Astrocyte of the hippocampus (primary cell): Measurements from ENCODE around the gene NHP2.
"Not testable (repeated sequence)": the region's sequence is repeated elsewhere in the genome, so short reads cannot be mapped to it uniquely, and the experiment has no call there.

ENCODE experiments used
- DNase-seq: peaks from one replicate; pipeline ENCODE4 v3.0.0; 2011; ENCODE audit warnings: low read depth, low spot score

The NHP2 gene

DNA sequence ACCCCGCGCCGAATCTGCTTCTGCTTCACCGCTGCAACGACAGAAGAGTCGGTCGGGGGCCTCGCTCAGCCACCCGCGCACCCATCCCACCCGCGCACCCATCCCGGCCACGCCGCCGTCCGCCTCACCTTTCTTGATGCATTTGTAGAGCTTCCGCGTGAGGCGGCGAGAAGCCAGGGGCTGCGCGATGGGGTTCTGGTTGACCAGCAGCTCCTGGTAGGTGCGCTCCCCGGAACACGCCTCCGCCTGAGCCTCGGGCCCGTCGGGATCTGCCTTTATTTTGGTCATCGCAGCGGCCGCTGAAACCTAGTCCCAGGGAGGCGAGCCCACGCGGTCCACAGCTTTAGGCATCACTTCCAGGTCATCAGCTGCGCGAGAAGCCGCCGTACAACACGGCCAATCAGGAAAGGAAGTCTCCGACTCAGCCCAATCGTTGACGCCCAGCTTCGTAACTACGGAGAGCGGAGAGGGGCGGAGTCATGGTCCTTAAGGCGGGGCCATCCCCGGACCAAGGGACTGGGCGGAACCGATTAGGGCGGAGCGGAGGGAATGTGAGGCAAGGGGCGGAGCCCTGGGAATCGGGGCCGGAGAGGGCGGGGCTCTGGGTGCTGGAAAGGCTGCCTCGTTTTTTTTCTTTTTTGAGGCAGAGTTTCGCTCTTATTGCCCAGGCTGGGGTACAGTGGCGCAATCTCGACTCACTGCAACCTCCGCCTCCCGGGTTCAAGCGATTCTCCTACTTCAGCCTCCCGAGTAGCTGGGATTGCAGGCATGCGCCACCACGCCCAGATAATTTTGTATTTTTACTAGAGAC is at the start of gene NHP2:
NHP2 (minus strand) TSS at position 356 of the 811 bp plus-strand sequence; CDS start at position 288, 68 bp downstream.
- peak; percentile 100 for DNase-seq

DNA sequence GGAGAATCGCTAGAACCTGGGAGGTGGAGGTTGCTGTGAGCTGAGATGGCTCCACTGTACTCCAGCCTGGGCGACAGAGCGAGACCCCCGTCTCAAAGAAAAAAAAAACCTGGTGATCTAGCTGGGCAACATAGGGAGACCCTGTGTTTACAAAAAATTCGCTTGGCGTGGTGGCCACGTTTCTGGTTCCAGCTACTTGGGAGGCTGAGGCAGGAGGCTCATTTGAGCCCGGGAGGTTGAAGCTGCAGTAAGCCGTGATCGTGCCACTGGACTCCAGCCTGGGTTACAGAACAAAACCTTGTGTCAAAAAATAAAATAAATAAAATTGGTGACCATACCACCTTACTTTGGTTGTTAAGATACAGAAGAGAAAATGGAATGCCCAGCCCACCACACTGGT is 48.9 kb upstream of the NHP2 start:
- DNase-seq, result no peak

DNA sequence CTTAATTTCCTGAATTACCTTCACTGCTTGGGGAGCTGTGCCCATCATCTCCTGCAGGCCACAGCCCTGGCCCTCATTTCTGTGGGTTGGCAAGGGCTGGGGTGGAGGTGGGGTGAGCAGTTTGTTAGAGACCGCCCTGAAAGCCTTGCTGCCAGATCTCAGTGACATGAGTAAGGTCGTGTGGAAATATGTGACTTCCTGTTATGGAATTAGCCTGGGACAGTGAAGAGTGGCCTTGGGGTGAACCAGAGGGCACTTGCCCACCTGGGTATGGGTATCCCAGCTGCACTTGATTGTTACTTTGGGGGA is 48.2 kb upstream of the NHP2 start:
- no peak for DNase-seq

DNA sequence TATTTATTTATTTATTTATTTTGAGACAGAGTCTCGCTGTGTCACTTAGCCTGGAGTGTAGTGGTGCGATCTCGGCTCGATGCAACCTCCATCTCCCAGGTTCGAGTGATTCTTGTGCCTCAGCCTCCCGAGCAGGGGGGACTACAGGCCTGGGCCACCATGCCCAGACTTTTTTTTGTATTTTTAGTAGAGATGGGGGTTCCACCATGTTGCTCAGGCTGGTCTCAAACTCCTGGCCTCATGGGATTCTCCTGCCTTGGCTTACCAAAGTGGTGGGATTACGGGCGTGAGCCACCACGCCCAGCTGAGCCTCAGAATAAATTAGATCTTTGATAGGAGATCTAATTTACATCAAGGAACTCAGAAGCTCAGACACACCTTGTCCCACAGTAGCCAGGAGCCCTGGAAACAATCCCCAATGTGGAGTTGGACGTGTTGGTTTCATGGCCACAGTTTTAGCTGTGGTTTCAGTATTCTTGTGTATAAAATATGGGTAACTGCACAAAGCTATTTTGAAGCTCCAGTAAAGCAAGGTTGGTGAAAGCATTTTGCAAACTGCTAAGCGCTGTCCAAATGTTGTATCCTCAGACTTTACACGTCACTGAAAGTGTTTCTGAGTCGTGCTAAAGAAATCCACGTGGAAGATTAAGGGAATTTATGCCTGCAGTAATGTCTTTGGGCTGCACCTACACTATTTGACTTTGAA is 47.7 kb upstream of the NHP2 start:
- peak; percentile 50 for DNase-seq

DNA sequence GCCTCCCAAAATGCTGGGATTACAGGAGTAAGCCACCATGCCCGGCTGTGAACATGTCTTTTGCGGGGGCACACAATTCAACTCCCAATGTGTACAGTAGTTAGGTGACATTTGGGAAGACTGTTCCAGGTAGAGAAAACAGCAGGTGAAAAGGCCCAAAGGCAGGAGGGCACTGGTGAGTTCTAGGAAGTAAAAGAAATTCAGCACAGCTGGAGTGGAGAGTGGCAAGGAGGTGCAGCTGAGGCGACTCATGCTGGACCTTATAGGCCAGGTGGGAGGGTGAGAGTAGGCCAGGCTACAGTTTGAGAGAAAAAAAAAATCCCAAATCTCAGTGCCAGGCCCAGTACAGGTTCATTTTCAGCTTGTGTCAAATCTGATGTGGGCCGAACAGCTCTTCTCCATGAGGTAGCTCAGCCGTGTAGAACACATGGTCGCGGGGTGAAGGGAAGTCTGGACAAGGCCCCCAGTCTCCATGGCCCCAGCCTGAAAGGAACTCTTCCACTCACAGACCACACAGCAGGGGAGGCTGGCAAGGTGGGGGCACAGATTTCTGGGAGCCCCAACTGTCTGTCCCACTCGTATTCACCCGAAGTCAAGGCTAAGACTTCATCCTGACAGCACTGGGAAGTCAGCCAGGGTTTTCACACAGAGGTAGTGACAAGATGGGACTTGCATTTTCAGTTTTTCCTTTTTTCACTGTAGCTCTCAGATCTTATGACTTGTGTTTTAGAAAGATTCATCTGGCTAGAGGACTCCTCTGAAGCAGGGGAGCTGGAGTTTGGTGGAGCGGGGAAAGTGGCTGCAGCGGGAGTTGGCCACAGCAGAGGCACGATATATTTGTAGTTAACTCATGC is 46.1 kb upstream of the NHP2 start:
- DNase-seq, result no peak

DNA sequence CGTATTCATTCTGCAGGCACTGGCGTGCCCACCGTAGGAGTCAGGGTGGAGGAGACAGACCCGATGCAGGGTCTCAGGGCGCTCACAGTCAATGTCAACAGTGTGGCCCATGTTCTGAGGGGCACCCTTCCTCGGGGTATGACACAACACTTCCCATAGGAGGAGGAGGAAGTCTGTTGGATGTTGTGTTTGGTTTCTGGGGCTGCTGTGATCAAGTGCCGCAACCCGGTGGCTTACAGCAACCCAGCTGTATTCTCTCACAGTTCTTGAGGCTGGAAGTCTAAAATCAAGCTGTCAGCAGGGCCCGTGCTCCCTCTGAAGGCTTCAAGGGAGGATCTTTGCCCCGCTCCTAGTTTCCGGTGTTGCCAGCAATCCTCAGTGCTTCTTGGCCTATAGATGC is 45.0 kb upstream of the NHP2 start:
- no peak for DNase-seq

DNA sequence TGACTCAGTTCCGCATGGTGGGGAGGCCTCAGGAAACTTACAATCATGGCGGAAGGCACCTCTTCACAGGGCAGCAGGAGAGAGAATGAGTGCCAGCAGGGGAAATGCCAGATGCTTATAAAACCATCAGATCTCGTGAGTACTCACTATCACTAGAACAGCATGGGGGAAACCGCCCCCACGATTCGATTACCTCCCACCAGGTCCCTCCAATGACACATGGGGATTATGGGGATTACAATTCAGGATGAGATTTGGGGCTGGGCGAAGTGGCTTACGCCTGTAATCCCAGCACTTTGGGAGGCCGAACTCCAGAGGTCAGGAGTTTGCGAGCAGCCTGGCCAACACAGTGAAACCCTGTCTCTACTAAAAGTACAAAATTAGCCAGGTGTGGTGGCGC is 44.5 kb upstream of the NHP2 start:
- DNase-seq, result not testable (repeated sequence)

DNA sequence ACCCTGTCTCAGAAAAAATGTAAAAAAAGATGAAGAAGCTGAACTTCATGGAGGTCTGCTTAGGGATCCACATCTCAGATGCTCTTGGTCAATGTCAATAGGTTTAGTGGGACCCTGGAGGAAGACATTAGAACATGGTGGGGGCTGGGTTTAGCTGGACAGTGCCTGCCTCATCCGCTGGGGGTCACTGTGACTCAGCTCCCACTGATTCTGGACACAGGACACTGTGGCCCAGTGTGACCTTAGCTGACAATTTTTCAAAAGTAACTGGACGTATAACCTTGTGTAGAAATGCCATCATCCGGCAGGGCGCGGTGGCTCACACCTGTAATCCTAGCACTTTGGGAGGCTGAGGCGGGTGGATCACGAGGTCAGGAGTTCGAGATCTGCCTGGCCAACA is 43.3 kb upstream of the NHP2 start:
- DNase-seq, result no peak

DNA sequence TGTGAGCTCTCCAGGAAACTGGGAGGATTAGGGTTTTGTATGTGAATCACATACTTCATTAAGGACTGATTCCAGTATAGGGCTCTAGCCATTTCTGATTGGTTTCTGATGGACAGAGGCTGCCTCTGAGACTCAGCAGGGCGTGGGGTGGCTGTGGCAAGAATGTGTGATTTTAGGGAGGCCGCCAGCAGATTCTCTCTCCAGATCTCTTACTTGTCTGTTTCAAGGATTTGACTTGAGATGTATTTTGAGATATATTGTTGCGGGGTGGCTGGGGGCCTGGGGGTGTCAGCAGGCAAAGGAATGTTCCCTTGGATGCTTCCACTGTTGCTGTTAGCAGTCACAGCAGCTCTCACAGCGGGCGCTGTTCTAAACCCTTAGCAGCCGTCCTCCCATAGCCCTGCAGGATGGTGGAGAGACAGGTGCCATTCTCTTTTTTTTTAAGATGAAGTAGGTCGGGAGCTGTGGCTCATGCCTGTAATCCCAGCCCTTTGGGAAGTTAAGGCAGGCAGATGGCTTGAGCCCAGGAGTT is 42.7 kb upstream of the NHP2 start:
- no peak for DNase-seq

DNA sequence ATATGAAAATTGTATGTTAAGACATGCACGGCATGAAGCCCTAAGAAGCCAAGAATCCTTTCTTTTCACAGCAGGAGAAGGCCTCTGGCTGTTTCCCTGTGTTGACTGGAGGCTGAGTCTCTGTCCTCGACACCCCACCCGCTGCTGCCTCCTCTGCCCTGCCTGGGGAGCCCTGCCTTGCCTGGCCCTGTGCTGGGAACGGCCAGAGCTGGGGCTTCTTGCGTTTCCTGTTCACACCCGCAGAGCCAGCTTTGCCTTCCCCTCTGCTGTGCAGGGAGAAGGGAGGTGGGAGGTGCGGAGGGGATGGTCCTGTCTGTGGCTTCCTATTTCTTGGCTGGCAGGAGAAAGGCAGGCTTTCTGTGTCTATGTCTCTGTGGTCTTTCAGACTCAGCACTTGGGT is 40.3 kb upstream of the NHP2 start:
- DNase-seq, result no peak

DNA sequence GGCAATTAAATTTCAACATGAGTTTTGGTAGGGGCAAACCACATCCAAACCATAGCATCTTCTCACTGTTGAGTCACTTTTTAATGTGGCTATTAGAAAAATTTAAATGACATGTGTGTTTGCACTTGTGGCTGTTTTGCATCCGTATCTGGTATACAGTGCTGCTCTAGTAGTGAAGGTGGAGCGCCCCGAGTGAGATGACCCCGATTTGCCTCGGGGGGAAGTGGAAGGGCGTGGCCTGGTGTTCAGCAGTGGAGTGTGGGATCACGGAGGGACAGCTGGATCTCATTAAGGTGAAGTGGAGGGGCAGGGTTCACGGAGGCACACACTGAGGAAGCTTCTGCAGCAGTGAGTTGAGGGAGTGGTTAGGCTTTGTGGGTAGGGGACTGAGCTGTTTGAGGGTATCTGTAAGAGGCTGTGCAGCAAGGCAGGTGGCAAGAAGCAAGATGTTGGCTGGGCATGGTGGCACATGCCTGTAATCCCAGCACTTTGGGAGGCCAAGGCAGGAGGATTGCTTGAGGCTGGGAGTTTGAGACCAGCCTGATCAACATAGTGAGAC is 39.6 kb upstream of the NHP2 start:
- DNase-seq, result no peak

DNA sequence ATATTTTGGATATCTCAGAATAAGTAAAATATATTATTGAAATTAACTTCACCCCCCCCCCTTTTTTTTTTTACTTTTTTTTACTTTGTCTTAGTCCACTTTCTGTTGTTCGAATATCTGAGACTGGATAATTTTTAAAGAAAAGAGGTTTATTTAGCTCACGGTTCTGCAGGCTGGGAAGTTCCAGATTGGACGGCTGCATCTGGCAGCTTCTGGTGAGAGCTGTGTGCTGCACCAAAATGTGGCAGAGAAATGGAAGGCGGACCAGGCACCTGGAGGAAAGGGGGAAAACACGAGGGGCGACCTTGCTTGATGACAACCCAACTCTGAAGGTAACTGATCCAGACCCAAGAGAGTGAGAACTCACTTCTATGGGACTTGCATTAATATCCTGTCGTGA is 39.1 kb upstream of the NHP2 start:
- no peak for DNase-seq

DNA sequence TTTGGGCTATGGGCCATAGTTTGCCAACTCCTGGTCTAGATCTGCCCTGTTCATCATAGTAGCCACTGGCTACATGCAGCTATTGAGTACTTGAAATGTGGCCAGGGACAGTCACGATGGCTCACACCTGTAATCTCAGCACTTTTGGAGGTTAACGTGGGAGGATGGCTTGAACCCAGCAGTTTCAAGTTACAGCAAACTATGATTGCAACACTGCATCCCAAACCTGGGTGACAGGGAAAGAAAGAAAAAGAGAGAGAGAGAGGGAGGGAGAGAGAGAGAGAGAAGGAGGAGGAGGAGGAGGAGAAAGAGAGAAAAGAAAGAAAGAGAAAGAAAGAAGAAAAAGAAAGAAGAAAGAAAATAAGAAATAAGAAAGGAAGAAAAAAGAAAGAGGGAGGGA is 38.6 kb upstream of the NHP2 start:
- no peak for DNase-seq

DNA sequence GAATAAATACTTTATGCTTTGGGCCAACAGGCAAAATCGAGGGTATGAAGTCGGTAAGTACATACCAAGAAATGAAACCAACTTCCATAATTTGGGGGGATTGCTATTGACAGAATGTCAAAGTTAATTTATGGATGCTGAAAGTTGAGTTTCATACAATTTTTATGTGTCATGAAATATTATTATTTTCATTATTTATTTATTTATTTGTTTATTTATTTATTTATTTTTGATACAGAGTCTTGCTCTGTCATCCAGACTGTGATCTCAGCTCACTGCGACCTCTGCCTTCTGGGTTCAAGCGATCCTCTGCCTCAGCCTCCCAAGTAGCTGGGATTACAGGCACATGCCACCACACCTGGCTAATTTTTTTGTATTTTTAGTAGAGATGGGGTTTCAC is 38.0 kb upstream of the NHP2 start:
- no peak for DNase-seq

DNA sequence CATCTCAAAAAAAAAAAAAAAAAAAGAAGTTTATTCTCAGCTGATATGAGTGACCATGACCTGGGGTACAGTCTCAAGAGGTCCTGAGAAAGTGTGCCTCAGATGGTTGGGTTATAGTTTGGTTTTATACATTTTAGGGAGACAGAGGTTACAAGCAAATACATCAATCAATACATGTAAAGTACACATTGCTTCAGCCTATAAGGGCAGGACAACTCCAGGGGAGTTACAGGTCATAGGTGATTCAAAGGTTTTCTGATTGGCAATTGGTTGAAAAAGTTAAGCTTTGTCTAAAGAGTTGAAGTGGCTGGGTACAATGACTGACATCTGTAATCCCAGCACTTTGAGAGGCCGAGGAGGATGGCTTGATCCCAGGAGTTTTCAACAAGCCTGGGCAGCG is 35.7 kb upstream of the NHP2 start:
- no peak for DNase-seq

DNA sequence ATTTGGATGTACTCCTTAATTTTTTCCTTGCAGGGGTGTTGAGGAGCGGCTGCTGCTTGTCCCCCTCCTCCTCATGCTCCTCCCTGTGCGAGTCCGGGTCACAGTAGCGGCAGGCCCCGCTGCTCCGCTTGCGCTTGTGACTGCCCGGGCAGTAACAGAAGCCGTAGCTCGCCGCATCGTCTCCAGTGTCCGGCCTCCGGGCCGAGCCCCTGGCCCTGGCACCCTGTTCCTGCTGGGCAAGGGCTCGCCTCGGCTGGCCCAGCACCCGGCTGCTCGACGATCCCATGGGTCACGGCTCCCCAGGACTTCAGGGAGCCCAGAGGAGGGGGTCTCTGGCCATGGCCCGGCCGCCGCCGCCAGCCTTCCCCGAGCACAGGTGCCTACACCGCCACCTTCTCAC is 33.3 kb upstream of the NHP2 start, which contains the start of gene GMCL2:
GMCL2 (minus strand) TSS at position 358 of the 400 bp plus-strand sequence; CDS start at position 286, 72 bp downstream.
- no peak for DNase-seq

DNA sequence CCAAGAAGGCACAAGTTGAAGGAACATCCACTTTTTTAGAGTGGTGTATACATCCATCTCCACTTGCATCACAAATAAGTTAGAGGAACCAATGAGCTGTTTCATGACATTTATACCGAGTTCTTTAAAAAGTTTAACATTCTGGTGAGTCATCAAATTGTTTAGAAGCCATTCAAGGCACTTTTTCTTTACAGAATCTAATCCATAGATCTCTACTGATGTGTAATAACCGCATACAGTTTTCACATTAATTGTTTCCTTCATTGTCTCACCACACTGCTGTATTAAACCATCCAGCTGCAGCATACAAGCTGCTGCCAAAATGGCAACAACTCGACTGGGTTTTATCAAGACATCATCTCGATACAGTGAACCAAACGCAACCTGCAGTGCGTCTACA is 32.7 kb upstream of the NHP2 start:
- DNase-seq, result no peak

DNA sequence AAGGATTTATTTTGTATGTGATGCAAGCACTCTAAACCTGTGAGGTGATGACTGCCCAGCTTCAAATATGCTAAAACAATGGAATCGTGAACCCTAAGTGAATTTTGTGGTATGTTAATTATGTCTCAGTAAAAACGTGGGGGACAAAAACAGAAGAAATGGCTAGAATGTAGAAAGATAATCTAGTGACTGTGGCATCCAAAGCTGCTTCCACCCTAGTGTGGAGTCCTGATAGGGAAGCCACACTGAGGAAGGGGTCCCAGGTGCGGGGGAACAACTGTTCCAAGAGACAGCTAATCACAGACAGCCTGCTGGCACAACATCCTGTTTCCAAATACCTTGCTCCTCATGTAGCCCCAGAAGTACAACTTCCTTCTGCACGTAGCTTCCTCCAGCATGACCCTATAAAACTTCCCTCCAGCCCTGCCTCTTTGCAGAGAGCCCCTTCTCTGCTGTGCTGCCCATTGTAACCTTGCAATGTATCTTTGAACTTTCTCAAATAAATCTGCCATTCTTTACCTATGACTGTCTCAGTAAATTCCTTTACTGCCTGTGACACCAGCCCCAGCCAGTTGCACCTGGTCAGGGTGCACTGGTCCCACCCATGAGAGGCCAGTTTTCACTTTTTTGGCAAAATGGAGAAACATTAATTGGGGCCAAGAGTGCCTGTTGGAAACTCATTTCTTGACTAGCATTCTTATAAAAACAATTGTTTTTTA is 28.6 kb upstream of the NHP2 start:
- no peak for DNase-seq

DNA sequence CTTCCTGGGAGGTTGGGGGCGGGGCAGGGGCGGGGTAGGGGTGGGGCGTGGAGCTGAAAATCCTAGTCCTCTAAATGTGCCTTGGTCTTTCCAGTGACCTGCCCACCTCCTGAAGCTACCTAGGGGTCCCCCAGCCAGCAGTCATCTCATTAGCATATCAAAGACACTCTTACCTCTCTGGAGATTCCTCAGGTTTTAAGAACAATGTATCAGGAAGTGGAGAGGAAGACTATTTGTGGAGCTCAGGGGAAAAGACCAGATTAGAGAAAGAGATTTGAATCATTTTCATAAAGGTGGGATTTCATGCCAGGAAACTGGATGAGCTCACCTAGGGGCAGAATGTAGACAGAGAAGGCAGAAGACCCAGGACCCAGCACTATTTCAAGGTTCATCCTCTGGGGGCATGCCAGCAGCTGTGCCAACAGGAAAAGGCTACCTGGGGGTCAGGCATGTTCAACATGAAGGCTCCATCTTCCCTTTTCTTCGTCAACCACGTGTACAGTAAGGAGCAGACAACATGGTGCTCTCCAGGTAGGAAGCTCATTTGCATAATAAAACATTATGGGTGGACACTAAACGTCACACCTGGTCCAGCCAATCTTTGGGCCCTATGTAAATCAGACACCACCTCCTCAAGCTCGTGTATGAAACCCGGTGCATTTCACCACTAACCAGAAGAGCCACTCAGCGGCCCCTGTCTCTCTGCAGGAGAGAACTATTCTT is 26.6 kb upstream of the NHP2 start:
- DNase-seq, result no peak

DNA sequence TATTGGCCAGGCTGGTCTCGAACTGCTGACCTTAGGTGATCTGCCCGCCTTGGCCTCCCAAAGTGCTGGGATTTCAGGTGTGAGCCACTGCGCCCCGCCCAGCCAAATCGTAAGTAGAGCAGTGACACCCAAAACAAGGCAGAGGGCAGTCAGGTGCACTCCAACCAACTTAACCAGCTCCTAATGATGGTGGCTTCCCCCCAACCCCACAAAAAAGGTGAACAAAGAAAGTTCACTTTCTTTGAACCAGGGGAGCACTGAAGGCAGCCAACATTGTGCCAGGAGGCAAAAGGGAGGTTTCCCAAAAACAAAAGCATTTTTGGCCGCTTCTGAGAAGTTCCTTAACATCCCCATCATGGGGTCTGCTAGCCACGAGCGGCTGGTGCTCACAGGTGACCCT is 23.9 kb upstream of the NHP2 start:
- no peak for DNase-seq
